Activated CD4-positive, CD25-positive, alpha-beta regulatory T cell treated with anti-CD3 and anti-CD28 coated beads, Interleukin-2, amount 50 U/mL, for 72 hours (primary cell): ENCODE measurements around the gene DESI1.
"Not testable (repeated sequence)": the region's sequence is repeated elsewhere in the genome, so short reads cannot be mapped to it uniquely, and the experiment has no call there.

Experiments
- DNase-seq: peaks from one replicate; pipeline ENCODE4 v3.0.0; 2021

Gene DESI1

DNA sequence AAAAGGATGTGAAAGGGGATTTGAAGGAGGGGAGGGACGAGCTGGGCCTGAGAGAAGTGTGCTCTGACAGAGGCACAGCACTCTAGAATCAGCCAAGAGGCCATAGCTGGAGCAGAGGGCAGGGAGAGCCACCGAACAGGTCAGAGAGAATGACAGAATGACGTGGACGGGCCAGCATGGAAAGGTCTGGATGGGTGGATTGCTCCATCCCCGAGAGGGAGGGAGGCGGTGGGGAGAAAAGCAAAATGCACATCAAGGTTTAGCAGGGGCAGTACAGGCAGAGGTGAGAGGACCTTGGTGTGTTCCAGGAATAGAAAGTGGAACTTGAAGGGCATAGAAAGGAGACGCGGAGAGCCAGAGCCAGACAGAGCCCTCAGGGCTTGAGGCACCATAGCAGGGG, 38.1 kb downstream of the DESI1 start:
- no peak for DNase-seq

DNA sequence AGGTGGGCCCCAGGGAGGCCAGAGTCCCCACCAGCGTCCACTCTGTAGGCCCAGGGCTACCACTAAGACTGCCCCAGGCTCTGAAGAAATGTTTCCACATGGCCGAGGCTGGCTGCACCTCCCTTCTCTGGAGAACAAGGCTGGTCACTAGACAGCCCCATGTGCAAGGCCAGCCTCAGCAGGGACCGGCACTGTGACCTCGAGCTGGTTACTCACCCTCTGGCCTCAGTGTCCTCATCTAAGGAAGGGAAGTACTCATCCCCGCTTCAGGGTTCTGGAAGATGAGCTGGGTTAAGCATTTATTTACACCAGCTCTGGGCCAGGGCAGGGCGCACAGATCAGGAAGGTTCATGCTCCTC, 40.9 kb downstream of the DESI1 start:
- DNase-seq: no peak

DNA sequence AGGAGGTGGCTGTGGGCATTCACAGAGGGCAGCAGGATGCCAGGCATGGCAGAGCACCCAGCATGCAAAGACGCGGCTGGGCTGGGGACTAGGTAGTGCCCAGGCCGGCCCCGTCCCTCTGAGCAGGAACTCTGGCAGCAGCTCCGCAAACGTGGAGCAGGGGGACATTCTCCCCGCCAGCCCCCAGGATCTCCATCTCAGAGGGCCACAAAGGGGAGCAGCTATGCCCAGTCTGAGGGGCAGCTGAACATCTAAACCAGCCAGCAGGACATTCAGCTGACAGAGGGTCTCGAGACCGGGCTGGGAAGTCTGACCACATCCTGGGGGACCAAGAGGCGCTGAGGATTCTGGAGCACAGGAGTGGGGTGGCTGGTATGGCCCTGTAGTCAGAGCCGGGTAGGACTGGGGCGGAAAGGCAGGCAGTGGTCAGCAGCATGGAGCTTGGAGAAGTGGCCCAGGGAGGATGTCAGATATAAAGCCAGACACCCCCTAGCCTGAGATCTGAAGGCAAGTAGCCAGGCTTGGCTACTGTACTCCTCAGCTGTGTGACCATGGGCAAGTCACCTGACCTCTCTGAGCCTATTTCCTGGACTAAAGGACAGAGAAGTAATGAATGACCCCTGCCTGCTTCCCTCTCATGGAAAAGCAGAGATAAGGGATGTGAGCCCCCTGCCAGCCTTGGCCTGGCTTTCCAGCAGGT, 41.4 kb downstream of the DESI1 start:
- DNase-seq: no peak

DNA sequence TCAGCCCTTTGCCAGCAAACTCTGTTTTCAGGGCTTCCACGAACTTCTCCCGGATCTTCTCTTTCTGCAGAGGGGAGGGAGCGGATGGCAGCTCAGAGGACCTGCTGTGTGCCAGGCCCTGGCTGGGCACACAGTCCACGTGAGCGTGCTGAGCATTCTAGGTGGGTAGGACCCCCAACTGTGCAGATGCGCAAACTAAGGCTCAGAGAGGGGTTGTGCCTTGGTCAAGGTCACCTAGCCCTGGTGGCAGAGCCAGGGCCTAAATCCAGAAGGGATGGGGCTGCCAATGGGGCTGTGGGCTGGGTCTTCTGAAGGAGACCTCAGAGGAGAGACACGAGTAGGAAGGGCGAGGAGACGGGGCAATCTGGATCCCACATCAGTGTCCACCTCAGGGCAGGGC, 42.0 kb downstream of the DESI1 start:
- DNase-seq: no peak

DNA sequence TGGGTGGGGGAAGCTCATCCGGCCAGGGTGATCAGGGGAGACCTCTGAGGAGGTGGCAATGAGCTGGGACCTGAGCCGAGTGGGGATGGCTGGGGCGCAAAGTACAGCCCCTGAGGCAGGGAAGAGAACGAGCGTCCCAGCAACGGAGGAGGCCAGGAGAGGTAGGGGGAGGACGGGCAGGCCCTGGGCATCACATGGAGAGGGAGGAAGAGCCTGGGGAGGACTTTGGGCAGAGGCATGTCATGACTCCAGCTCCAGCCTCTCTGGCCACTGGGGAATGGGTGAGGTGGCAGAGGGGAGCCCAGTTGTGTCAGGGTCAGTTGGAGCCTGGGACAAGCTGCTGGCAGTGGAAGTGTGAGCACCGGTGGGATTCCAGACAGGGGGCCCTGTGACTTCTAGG, 42.7 kb downstream of the DESI1 start:
- DNase-seq: no peak

DNA sequence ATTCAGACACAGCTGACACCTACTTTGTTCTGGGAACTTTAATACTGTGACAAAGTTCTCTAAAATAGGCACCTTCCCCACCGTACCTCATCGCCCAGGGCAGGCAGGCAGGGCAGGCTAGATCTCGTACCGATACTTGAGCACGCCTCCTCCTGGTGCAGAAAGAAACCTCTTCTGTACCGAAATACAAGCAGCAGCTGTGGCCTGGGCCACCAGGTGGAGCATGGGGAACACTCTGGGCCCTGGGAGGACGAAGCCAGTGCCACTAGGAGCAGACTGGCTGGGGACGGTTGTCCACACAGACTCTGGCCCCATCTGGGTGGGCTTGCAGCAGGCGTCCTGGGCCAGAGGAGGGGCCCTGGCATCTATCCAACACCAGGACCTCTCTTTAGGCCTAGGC, 44.0 kb downstream of the DESI1 start:
- no peak for DNase-seq

DNA sequence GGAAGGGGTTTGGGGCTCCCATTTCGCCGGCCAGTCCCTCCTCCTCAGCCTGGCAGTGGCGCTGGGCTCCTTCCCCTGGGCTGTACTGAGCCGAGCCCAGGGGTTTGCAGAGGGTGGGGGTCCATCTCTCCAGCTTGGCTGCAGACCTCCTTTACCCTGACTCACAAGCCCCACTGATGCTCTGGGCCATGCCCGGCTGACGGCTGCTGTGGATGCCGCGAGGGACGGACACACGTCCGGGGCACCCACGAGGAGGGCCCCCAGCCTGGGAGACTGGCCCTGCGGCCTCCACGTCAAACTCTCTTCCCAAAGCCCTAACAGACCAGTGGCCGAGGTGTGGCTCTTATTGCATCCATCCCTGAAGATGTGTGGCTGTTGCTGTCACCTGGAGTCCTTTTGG, 45.3 kb downstream of the DESI1 start:
- DNase-seq: no peak

DNA sequence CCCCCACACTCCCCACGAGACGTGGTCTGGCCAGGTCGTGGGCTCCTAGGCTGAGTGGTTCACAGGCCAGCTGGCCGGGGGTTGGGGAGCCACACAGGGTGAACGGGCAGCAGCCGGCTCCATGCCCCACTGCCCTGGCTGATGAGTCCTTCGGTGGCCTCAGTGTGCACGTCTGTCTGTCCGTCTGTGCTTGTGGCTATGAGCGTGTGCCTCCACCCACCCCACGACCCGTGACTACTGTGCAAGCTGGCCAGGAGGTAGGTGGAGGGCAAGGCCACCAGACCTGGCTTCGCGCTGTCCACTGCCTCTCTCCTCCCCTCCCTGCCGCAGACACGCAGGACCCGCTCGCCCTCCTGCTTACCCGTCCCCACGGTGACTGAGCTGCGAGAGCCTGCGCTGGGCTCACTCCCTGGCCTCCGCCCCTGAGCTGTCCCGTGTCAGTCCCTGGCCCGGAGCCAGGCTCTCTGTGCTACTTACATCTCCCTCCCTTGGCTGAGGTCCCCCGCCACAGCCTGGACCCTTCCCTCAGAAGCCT, 45.9 kb downstream of the DESI1 start:
- no peak for DNase-seq

DNA sequence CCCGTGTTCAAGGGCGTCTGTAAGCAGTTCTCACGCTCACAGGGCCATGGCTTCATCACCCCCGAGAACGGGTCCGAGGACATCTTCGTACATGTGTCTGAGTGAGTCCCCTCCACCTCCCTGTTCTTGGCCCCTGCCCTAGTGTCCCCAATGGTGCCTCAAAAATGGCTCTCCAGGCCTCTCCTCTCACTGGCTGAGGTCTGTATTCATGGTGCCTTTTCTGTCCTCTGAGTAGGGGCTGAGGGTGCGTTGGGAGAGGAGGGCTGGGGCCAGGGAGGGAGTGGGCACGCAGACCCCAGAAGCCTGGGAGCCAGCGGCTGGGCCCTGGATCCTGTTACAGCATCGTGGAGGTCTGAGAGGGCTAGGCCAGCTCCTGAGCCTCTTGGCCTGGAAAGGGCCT, 47.2 kb downstream of the DESI1 start:
- DNase-seq: no peak

DNA sequence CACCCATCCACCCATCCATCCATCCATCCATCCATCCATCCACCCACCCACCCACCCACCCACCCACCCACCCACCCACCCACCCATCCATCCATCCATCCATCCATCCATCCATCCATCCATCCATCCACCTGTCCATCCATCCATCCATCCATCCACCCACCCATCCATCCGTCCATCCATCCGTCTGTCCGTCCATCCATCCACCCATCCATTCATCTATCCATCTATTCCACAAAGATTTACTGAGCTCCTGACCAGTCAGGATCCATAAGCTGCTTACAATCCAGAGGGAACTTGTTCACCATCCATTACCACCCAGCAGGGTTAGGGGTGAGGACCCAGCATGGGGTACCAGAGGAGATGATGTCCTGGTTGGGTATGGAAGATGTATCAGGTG, 48.5 kb downstream of the DESI1 start:
- DNase-seq: not testable (repeated sequence)

DNA sequence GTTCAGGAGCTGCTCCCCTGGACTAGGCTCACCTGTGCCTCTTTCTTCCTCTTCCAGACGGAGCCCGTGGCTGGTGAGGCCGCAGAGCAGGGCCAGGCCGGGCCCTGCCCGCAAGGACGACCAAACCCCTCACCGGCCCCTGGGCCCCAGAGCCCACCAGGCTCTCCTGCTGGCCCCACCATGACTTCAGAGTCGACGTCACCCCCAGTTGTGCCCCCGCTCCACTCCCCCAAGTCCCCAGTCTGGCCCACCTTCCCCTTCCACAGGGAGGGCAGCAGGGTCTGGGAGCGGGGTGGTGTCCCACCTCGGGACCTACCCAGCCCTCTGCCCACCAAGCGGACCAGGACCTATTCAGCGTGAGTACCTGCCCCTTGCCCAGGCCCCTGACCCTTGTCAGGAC, 49.1 kb downstream of the DESI1 start:
- no peak for DNase-seq

DNA sequence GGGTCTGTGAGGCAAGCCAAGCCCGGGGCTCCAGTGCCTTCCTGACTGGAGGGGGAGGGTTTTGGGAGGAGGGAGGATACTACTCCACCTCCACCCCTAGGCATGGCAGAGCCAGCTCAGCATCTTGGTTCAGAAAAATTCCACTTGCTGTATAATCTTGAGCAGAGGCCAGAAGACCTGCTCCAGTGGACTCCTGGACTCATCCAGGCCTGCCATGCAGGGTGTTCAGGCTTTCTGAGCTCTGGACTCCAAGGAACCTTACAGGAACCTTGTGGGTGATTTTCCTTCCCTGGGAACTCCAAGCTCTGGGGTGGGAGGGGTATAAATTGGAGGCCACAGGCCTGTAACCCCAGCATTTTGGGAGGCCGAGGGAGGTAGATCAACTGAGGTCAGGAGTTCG, 50.6 kb downstream of the DESI1 start:
- no peak for DNase-seq

DNA sequence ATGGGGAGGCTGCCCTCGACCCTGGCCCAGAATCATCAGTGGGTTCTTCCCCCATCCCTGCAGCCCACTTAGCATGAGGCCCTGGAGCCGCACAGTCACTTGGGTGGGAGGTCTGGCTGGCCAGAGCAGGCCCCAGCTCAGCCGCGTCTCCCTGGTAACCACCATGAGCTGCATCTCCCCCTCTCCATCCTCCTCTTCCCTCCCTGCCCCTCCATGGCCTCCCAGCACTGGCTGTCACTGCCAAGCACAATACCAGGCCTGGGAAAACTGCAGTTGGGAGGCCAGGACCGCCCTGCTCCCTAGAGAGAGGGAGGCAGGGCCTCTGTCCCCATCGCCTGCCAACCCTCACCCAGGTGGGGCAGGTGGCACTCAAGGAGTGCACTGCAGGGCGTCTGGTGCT, 52.0 kb downstream of the DESI1 start:
- no peak for DNase-seq

DNA sequence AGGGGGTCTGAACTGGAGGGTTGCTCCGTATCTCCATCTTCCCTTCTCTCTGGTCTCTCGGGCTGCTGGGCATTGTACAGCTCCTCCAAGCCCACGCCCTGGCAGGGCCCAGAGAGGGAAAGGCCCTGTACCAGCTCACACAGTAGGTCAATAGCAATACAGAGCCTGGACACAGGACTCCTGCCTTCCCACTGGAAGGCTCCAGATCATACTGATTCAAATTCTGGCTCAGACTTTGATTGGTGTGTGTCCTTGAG, 53.4 kb downstream of the DESI1 start:
- DNase-seq: no peak

DNA sequence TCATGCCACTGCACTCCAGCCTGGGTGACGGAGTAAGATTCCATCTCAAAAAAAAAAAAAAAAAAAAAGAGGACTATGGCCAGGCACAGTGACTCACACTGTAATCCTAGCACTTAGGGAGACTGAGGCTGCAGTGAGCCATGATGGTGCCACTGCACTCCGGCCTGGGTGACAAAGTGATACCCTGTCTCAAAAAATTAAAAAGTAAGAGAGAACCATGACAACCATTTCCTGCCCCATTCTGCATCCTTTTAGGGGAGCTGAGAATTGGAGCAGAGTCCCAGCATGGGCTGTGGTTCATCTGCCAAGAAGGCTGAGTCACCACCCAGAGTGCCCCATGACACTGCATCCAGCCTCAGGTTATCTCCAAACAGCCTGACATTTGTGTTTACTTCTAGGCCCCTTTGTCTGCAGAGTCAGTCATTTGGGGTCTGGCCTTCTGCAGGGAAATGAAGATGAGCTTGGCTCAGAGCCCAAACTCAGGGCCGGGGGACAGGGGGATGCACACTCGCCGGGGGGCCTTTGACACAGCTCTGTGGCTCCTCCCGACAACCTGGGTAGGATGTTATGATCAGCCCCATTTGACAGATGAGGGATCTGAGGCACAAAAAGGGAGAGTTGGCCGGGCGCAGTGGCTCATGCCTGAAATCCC, 55.3 kb downstream of the DESI1 start:
- no peak for DNase-seq

DNA sequence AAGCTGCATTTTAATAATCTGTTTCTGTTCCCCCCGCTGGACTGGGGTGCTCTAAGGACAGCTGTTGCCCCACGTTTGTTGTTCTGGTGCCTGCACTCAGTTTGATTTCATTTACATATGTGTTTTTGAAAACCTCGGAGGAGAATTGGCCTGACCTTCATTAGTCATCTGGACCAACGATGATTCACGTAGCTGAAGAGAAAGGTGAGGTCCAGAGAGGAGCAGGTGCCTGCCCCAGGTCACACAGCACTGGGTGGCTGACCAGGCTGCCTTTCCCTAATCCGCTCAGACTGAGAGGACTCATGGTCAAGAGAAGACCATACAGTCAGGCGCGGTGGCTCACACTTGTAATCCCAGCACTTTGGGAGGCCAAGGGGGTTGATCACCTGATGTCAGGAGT, 56.3 kb downstream of the DESI1 start:
- no peak for DNase-seq

DNA sequence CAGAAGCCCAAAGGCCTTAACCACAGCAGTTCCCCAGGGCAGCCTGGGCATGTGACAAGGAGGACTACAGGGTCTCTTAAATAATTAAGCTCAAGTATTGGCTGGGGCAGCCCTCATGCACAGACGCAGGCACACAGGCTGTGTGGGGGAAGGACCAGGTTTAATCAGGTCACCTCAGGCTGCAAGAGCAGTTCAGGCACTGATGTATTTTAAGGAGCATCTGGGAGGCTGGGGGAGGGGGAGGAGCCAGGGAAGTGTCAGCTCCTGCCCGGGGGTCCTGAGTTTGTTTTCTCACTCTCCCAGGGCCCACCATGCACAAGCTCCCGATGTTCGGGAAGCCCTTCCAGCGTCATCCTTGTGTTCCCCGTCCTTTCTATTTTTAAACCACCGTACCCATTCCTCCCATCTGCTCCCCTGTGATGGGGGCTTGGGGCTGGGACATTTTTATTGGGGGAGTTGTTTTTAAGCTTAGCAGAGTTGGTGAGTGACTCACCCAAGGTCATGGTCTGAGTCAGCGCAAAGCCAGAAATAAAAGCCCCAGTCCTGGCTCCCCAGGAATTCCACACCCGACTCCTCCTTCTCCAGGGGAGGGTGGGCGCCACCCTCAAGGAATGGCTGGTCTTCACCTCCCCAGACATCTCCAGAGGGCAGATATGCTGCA, 57.7 kb downstream of the DESI1 start:
- no peak for DNase-seq

DNA sequence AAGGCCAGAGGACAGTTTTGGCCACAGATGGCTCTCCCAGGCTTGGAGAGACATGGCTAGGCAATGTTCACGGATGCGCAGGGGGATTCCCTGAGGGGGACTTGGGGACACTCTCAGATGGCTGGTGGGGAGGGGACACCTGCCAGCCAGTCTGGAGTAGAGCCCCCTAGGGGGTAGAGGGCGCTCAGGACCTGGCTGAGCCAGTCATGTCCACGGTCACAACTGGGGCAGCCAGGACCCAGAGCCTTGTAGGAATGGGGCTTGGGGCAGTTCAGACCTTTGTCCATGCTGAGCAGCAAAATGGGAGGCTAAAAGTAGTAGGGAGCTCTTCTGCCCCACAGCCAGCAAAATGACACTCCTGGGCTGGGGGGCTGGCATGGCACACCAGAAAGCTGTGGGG, 58.4 kb downstream of the DESI1 start:
- DNase-seq: no peak

DNA sequence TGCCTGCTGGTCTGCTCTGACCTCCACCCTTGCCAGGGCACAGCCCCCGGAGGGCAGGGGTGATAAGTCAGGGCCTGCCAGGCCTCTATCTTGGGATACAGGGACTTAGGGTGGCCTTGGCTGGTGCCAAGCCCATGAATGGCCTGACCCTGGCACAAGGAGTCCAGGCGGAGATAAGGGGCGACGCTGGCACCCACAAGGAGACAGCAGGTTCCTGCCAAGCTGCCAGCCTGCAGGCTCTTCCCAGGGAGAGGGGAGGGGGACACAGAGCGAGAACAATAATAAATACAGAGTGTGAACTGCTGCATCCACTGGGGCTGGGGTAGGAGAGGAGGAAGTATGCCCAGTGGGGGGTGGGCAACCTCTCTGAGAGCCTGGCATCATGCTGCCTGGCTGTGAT, 59.1 kb downstream of the DESI1 start:
- no peak for DNase-seq

DNA sequence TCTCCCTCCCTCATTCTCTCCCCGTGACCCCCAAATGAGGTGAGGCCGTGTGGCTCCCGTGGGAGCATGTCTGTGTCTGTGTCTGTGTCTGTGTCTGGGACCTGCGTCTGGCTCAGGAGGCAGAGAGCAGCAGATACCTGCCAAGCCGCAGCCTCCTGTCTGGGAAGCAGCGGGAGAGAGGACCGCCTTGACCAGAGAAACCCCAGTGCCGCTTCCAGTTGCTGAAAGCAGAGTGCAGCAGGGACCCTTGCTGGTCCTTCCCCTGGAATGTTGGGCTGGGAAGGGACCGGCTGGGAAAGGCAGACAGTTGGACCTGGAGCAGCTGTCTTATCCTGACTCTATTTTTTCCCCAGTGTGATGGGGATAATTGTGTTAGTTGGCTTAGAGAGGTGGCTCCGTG, 59.5 kb downstream of the DESI1 start:
- no peak for DNase-seq

DNA sequence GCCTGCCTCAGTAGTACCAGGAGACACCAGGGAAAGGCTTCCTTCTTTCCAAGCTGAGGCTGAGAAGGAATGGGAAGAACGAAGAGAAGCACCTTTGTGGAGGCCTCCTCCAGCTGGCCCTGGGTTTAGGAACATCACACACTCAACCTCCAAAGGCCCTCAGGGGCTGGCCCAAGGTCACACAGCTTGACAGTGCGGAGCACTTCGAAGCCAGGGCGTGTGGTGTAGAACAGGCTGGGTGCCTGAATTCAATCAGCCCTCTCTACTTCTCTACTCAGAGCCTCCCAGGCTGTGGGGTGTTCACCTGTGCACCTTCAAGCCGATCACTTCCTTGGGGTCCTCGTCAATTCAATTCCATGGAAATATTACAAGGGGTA, 60.8 kb downstream of the DESI1 start:
- DNase-seq: no peak

DNA sequence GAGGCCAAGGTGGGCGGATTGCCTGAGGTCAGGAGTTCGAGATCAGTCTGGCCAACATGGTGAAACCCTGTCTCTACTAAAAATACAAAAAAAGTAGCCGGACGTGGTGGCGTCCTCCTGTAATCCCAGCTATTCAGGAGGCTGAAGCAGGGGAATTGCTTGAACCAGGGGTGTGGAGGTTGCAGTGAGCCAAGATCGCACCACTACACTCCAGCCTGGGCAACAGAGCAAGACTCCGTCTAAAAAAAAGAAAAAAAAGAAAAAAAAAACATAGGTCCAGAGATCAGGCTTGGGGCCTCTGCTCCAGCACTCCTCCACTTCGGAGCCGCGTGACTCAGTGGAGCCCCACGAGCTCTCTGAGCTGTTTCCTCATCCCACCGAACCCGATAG, 62.6 kb downstream of the DESI1 start:
- not testable (repeated sequence) for DNase-seq

DNA sequence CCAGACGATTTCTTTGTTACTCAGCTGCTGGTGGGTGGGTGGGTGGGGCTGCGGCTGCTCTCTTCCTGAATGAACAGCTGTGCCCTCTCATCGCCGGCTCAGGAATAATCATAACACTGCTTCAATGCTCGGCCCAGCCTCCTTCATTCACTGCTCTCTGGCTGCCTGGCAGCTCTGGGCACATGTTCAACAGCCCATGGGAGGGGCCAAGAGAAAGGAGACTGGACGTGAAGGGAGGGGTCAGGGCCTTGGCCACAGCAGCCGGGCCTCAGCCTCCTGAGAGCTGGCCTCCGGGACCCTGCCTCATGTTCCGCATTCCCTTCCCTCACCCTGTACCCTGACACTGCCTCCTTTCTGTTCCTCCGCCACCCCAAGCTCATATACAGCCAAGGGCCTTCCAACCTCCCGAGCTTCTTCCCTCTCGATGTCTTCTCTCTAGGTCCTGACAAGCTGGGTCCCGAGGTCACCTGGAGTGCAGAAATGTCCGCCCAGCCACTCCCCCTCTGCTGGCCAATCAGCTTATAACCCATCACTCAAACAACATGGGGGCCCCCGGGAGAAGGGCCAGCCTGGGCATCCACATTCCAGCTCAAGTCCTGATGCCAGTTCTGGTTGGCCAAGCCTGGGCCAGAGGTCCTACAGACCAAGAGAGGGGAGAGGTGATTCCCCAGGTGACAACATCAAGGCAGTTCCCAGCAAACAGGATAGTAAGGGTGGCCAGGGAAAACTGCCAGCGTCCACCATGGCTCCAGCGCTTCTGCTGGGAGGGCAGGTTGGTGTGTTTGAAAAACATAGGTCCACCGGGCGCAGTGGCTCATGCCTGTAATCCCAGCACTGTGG, 63.2 kb downstream of the DESI1 start:
- DNase-seq: no peak

DNA sequence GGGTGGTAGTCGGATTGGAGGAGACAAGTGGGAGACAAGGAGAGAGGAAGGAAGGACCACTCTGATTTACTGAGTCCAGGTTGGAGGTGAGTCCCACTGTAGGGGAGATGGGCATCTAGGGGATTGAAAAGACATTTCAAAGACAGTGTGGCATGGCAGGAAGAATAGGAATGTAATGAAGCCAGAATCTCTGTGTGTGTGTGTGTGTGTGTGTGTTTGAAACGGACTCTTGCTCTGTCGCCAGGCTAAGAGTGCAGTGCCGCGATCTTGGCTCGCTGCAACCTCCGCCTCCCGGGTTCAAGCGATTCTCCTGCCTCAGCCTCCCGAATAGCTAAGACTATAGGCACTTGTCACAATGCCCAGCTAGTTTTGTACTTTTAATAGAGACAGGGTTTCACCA, 64.3 kb downstream of the DESI1 start:
- DNase-seq: no peak
